GM23248 (cell line): ENCODE measurements around the gene DNAJC24. TPM values are rescaled to one million over a fixed set of nuclear protein-coding genes. Genes with fewer than 3 reads are reported as not detected.

Experiments used
- DNase-seq: peaks from one replicate; pipeline ENCODE4 v3.0.0-alpha.2; 2015
- H2AFZ ChIP-seq: fragments of 200-600 bp; sonication (generic); 2 replicates; pipeline ENCODE4 v1.6.1; 2016; ENCODE audit warnings: antibody characterized with exemption
- H3F3A ChIP-seq: fragments of 200-600 bp; sonication (generic); 2 replicates; pipeline ENCODE4 v1.6.1; 2016; ENCODE audit warnings: mild to moderate bottlenecking, antibody characterized with exemption, mixed run types; ENCODE audit not compliant: insufficient read depth
- H3K27ac ChIP-seq: fragments of 200-600 bp; sonication (generic); 2 replicates; pipeline ENCODE4 v1.5.1; 2016; ENCODE audit warnings: mild to moderate bottlenecking
- H3K27me3 ChIP-seq: fragments of 200-600 bp; sonication (generic); replicated peaks from 2 replicates; pipeline ENCODE4 v1.6.1; 2016; ENCODE audit warnings: mild to moderate bottlenecking; ENCODE audit not compliant: insufficient read depth
- H3K36me3 ChIP-seq: fragments of 200-600 bp; sonication (generic); 2 replicates; pipeline ENCODE4 v1.6.1; 2016; ENCODE audit warnings: low read depth, mild to moderate bottlenecking
- H3K4me1 ChIP-seq: fragments of 200-600 bp; sonication (generic); 2 replicates; pipeline ENCODE4 v1.6.1; 2016; ENCODE audit warnings: mild to moderate bottlenecking; ENCODE audit not compliant: insufficient read depth
- H3K4me2 ChIP-seq: fragments of 200-600 bp; sonication (generic); one replicate; pipeline ENCODE4 v1.6.1; 2016; ENCODE audit warnings: mild to moderate bottlenecking; ENCODE audit not compliant: unreplicated experiment
- H3K4me3 ChIP-seq: fragments of 200-600 bp; sonication (generic); 2 replicates; pipeline ENCODE4 v1.5.1; 2016; ENCODE audit warnings: mild to moderate bottlenecking
- H3K79me2 ChIP-seq: fragments of 200-600 bp; sonication (generic); 2 replicates; pipeline ENCODE4 v1.6.1; 2016; ENCODE audit warnings: mild to moderate bottlenecking; ENCODE audit not compliant: insufficient read depth
- H3K9ac ChIP-seq: fragments of 200-600 bp; sonication (generic); 2 replicates; pipeline ENCODE4 v1.6.1; 2016; ENCODE audit warnings: mild to moderate bottlenecking
- H3K9me2 ChIP-seq: fragments of 200-600 bp; sonication (generic); 2 replicates; pipeline ENCODE4 v1.6.1; 2016; ENCODE audit warnings: mixed run types, mild to moderate bottlenecking, moderate library complexity; ENCODE audit not compliant: insufficient read depth
- H3K9me3 ChIP-seq: fragments of 200-600 bp; sonication (generic); one replicate; pipeline ENCODE4 v1.6.1; 2017; ENCODE audit warnings: low read depth
- H4K20me1 ChIP-seq: fragments of 200-600 bp; sonication (generic); 2 replicates; pipeline ENCODE4 v1.6.0; 2016; ENCODE audit not compliant: insufficient read depth
- EZH2 ChIP-seq: fragments of 200-600 bp; sonication (generic); IDR thresholded peaks from 2 replicates; pipeline ENCODE4 v1.6.1; 2018; ENCODE audit warnings: antibody characterized with exemption, mild to moderate bottlenecking; ENCODE audit not compliant: insufficient read depth, poor library complexity, severe bottlenecking
- EZH2phosphoT487 ChIP-seq: fragments of 200-600 bp; sonication (generic); IDR thresholded peaks from 2 replicates; pipeline ENCODE4 v1.6.1; 2018; ENCODE audit warnings: antibody characterized with exemption, moderate library complexity, mild to moderate bottlenecking, low read depth; ENCODE audit not compliant: insufficient read depth
- WGBS, 2 experiments: methylation state at CpG; one replicate each; pipeline ENCODE4 v1.1.6; 2015 to 2017; ENCODE audit warnings: low lambda C conversion rate in 2 of 2, low coverage in 1 of 2; ENCODE audit errors: missing lambda C conversion rate in 2 of 2; 5-methylcytosine and 5-hydroxymethylcytosine counted together
- in situ Hi-C: fragments of 300-500 bp; cut with MboI; formaldehyde crosslinking; loops from 2 replicates; pipeline ENCODE4 v1.15.0; 2020
- polyA plus RNA-seq: library from polyadenylated mRNA; unstranded; fragments of >200 nt; fragmentation: Nextera tagmentation; extraction: Ambion mirVana; gene quantifications from 2 replicates; pipeline ENCODE4 v1.2.1, GENCODE V29; 2016
- total RNA-seq: library from RNA; depleted of rRNA; stranded (reverse); fragments of >200 nt; shearing (Covaris generic); gene quantifications from 2 replicates; pipeline ENCODE4 v1.2.3, GENCODE V29; 2014

DNAJC24 gene
- total and polyA plus RNA-seq, 2 experiments from 2014 or later, result 13.3 to 22.6 TPM

DNA sequence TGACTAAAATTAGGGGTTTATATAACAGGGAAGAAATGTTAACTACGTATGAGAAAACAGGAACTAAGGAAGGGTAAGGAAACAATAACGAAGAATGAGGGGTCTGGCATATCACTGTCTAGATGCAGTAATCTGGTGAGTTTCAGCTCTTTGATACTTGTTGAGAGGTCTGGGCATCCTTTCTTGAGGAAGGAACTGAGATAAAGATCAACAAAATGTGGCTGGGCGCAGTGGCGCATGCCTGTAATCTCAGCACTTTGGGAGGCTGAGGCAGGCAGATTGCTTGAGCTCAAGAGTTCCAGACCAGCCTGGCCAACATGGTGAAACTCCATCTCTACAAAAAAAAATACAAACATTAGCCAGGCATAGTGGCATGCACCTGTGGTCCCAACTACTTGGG, 2.9 kb upstream of the DNAJC24 start:
- no peaks in the 10 kb centered on the region for H3F3A ChIP-seq
- no peaks in the 10 kb centered on the region for H3K9me2 ChIP-seq
- no peak overlapping the region for H3K4me2 ChIP-seq
- in situ Hi-C loops, result no loop called here
- H3K4me3 ChIP-seq, result no peak overlapping the region
- H2AFZ ChIP-seq, result no peak overlapping the region
- no peaks in the 10 kb centered on the region for H3K9me3 ChIP-seq
- TF ChIP-seq EZH2 (no peak), EZH2phosphoT487 (no peak)
- peaks cover 6% of the 10 kb centered on the region; the same call in 1 of the 2 replicates for H3K4me1 ChIP-seq
- no peaks in the 10 kb centered on the region for H3K36me3 ChIP-seq
- H4K20me1 ChIP-seq, result no peaks in the 10 kb centered on the region
- no peak for DNase-seq
- peaks cover 21% of the 10 kb centered on the region for H3K79me2 ChIP-seq
- H3K27me3 ChIP-seq, result no peaks in the 10 kb centered on the region; the same call in 1 of the 2 replicates
- H3K9ac ChIP-seq, result no peak overlapping the region
- WGBS, 2 experiments, result 60 to 69% methylated on average over 4 of the region's 4 CpGs
- H3K27ac ChIP-seq, result no peak overlapping the region

DNA sequence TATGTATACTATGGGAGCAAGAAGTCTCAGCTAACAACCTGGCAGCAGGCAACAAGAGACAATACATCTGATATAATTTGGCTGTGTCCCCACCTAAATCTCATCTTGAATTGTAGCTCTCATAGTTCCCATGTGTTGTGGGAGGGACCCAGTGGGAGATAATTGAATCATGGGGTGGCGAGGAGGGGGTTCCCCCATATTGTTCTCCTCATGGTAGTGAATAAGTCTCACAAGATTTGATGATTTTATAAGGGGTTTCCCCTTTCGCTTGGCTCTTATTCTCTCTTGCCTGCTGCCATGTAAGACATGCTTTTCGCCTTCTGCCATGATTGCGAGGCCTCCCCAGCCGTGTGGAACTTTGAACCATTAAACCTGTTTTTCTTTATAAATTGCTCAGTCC, 6.2 kb downstream of the DNAJC24 start:
- 88 to 90% methylated on average over 5 of the region's 5 CpGs for WGBS, 2 experiments
- no peaks in the 10 kb centered on the region for H3K9me2 ChIP-seq
- peaks cover 1% of the 10 kb centered on the region; the same call in 1 of the 2 replicates for H3K4me1 ChIP-seq
- no peak for TF ChIP-seq EZH2
- TF ChIP-seq EZH2phosphoT487, result no peak
- H3K4me3 ChIP-seq, result no peak overlapping the region
- H3K79me2 ChIP-seq, result peaks cover 36% of the 10 kb centered on the region
- H3K9ac ChIP-seq, result no peak overlapping the region
- no peak overlapping the region for H3K27ac ChIP-seq
- no peaks in the 10 kb centered on the region for H3F3A ChIP-seq
- no peaks in the 10 kb centered on the region for H3K9me3 ChIP-seq
- no peaks in the 10 kb centered on the region for H3K36me3 ChIP-seq
- no peaks in the 10 kb centered on the region for H4K20me1 ChIP-seq
- no peak overlapping the region for H2AFZ ChIP-seq
- no peak overlapping the region for H3K4me2 ChIP-seq
- no peak for DNase-seq
- no peaks in the 10 kb centered on the region for H3K27me3 ChIP-seq
- in situ Hi-C loops, result no loop called here

DNA sequence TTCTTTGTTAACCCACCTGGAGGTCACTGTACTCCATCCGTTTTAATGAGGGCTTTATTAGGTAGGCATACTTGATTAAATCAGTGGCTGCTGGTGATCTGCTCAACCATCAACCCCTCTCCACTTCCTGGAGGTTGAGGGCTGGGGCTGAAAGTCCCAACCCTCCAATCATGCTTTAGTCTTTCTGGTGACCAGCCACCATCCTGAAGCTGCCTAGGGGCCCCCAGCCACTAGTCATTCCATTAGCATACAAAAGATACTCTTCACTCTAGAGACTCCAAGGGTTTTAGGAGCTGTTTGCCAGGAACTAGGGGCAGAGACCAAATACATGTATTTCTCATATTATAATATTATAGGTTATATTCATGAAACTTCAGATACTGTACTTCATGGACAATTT, 13.5 kb downstream of the DNAJC24 start:
- no peaks in the 10 kb centered on the region for H3K4me1 ChIP-seq
- H3K27me3 ChIP-seq, result no peaks in the 10 kb centered on the region
- no peak overlapping the region for H2AFZ ChIP-seq
- H3K4me3 ChIP-seq, result no peak overlapping the region
- no peaks in the 10 kb centered on the region for H3K9me2 ChIP-seq
- H4K20me1 ChIP-seq, result no peaks in the 10 kb centered on the region; the same call in 1 of the 2 replicates
- peaks cover 17% of the 10 kb centered on the region for H3K79me2 ChIP-seq
- H3K9me3 ChIP-seq, result no peaks in the 10 kb centered on the region
- no peak overlapping the region for H3K4me2 ChIP-seq
- H3F3A ChIP-seq, result no peaks in the 10 kb centered on the region
- no peak for DNase-seq
- in situ Hi-C loops, result no loop called here
- H3K36me3 ChIP-seq, result no peaks in the 10 kb centered on the region
- TF ChIP-seq EZH2 (no peak), EZH2phosphoT487 (no peak)
- no peak overlapping the region for H3K9ac ChIP-seq
- WGBS, 2 experiments, result 91 to 100% methylated on average over 1 of the region's 1 CpG
- no peak overlapping the region for H3K27ac ChIP-seq

DNA sequence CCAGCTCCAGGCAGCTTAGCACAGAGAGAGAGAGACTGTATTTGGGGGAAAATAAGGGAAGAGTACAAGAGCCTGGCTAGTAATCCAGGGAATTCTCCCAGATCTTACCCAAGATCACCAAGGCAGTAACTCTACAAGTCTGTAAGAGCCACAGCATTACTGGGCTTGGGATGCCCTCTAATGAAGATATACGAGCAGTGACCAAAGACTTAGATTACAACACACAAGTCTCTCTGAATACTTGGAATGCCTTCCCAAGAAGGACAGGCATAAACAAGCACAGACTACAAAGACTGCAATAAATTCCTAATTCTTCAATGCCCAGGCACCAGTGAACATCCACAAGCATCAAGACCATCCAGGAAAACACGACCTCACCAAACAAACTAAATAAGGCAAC, 17.7 kb downstream of the DNAJC24 start:
- TF ChIP-seq EZH2 (no peak), EZH2phosphoT487 (no peak)
- H3K9ac ChIP-seq, result no peak overlapping the region
- no peaks in the 10 kb centered on the region for H3K27me3 ChIP-seq
- H2AFZ ChIP-seq, result no peak overlapping the region
- no peak for DNase-seq
- H3K4me3 ChIP-seq, result no peak overlapping the region
- no peaks in the 10 kb centered on the region for H3F3A ChIP-seq
- H4K20me1 ChIP-seq, result no peaks in the 10 kb centered on the region
- no peaks in the 10 kb centered on the region for H3K4me1 ChIP-seq
- H3K79me2 ChIP-seq, result peaks cover 9% of the 10 kb centered on the region; the same call in 1 of the 2 replicates
- no peak overlapping the region for H3K4me2 ChIP-seq
- 80 to 87% methylated on average over 2 of the region's 2 CpGs for WGBS, 2 experiments
- H3K36me3 ChIP-seq, result no peaks in the 10 kb centered on the region
- no peaks in the 10 kb centered on the region for H3K9me2 ChIP-seq
- in situ Hi-C loops, result no loop called here
- no peaks in the 10 kb centered on the region for H3K9me3 ChIP-seq
- H3K27ac ChIP-seq, result no peak overlapping the region
